ENCODE data around the gene TBC1D22A. TPM values are rescaled to one million over a fixed set of nuclear protein-coding genes. Genes with fewer than 3 reads are reported as not detected.
A peak's percentile ranks its signal among the peaks of the same experiment; 100 is the strongest.

The TBC1D22A gene
- total and polyA plus RNA-seq, 2 donors from 2014 or later = 24.6 to 39.4 TPM

DNA sequence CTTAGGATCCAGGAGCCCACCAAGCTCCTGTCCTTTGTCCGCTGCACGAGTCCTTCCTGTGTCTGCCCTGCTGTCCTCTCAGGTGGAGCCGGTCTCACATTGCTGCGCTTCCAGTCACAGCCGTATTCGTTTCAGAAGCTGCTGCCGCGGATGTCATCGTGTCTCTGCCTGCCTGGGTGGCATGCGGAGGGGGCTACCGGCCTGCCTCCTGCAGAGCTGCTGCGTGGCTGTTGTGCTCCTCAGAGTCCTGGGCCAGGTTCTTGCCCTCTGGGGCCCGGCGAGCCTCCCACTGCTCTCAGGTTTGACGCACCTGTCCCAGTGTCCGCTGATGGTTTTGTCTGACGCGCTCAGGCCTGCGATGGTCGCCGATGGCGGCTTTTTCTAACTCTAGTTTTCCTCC lies 254.2 kb downstream of the TBC1D22A start:
- Histone ChIP-seq H3K4me3 (ENCODE audit: low read length in 3 of 3) (no peak overlapping the region), H3K27ac (ENCODE audit: low read depth in 2 of 2, low read length in 2 of 2) (no peak overlapping the region), H3K9ac (ENCODE audit: low read length in 3 of 3) (no peak overlapping the region), H3K27me3 (ENCODE audit: control insufficient read depth, insufficient read depth, low read length) (no peaks in the 10 kb centered on the region), H3K9me3 (ENCODE audit: control insufficient read depth in 2 of 3, insufficient read depth in 1 of 3, low read length in 3 of 3) (no peaks in the 10 kb centered on the region), H3K4me1 (ENCODE audit: control insufficient read depth in 2 of 3, insufficient read depth in 2 of 3, low read depth in 1 of 3, low read length in 3 of 3) (peaks cover 0 to 2% (median 0%) of the 10 kb centered on the region in 3 donors), H3K36me3 (ENCODE audit: control insufficient read depth in 2 of 3, insufficient read depth in 3 of 3, low read length in 3 of 3) (no peaks in the 10 kb centered on the region)
- TF ChIP-seq, protein P1, sequence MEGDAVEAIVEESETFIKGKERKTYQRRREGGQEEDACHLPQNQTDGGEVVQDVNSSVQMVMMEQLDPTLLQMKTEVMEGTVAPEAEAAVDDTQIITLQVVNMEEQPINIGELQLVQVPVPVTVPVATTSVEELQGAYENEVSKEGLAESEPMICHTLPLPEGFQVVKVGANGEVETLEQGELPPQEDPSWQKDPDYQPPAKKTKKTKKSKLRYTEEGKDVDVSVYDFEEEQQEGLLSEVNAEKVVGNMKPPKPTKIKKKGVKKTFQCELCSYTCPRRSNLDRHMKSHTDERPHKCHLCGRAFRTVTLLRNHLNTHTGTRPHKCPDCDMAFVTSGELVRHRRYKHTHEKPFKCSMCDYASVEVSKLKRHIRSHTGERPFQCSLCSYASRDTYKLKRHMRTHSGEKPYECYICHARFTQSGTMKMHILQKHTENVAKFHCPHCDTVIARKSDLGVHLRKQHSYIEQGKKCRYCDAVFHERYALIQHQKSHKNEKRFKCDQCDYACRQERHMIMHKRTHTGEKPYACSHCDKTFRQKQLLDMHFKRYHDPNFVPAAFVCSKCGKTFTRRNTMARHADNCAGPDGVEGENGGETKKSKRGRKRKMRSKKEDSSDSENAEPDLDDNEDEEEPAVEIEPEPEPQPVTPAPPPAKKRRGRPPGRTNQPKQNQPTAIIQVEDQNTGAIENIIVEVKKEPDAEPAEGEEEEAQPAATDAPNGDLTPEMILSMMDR (IDR thresholded peaks at IDR 0.05; ENCODE audit: borderline replicate concordance, extremely low read depth, insufficient read depth) = no peak
- peak in 4 of 5 donors; percentile 58 to 75 (median 64) for DNase-seq
- intact Hi-C loops (cut with DNase I) = no loop called here
- FAIRE-seq = no peak

DNA sequence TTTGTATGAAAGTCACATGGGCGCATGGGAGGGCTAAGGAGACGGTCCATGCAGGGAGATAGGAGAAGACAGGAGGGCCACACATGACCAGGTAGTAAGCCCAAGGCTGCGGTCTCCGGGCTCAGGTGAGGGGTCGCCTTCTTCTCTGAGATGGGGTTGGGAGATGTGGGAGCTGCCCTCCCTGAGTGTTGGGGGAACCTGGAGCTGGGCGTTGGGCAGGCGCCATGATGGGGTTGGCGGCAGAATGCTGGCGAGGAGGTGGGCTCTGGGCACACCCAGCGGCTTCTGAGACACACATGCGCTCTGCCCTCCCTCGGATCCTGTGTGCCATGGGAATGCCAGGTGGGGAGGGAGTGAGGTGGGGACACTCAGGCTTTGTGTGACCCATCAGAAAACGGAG lies 254.8 kb downstream of the TBC1D22A start:
- no peak for DNase-seq
- no peak overlapping the region for H3K27ac ChIP-seq (ENCODE audit: low read depth in 2 of 2, low read length in 2 of 2)

DNA sequence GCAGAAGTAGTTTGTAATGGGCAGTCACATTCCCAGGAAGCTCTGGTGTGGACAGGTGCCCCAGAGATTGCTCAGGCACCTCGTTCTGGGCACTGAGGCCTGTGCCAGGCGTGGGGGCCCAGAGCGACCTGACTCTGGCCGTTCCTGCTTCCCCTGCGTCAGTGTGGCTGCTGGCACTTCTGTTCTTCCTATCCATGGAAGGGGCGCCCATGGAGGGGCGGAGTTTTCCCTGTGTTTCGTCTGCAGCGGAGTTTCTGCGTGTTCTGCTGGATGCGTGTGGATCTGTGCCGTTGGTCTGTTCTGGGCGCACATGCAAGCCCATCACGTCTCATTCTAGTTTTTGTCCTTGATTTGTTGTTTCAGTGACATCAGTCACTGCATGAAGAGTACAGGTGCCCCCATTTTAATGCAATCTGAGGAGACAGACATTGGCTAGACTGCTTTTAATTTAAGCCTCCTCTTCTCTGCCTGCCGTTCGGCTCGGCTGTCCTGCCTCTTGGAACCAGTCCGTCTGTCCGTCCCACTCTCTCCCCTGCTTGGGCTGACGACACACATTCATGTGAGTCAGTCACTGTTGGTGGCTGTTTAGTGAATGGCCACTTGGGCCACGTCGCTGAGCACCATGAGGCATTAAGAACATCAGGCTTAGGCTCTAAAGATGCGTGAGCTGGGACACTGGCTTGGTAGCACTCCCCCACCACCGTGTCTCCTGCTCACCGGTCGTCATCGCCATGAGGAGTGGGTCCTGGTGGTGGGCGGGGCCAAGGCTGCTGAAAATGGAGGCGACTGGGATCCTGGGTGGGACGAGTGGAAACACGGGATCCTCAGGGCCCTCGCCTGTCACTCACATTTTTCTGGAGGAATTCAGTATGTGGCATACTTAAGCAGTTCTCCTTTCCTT lies 255.8 kb downstream of the TBC1D22A start:
- FAIRE-seq (no peak), DNase-seq (peak in 1 of 5 donors; percentile 39)
- Histone ChIP-seq H3K4me3 (ENCODE audit: low read length in 3 of 3) (no peak overlapping the region), H3K9ac (ENCODE audit: low read length in 3 of 3) (no peak overlapping the region), H3K4me1 (ENCODE audit: control insufficient read depth in 2 of 3, insufficient read depth in 2 of 3, low read depth in 1 of 3, low read length in 3 of 3) (peaks cover 0 to 2% (median 0%) of the 10 kb centered on the region in 3 donors), H3K27me3 (ENCODE audit: control insufficient read depth, insufficient read depth, low read length) (no peaks in the 10 kb centered on the region), H3K27ac (ENCODE audit: low read depth in 2 of 2, low read length in 2 of 2) (no peak overlapping the region), H3K36me3 (ENCODE audit: control insufficient read depth in 2 of 3, insufficient read depth in 3 of 3, low read length in 3 of 3) (no peaks in the 10 kb centered on the region), H3K9me3 (ENCODE audit: control insufficient read depth in 2 of 3, insufficient read depth in 1 of 3, low read length in 3 of 3) (no peaks in the 10 kb centered on the region)
- intact Hi-C loops (cut with DNase I) = no loop called here
- TF ChIP-seq, protein P1 (IDR thresholded peaks at IDR 0.05; ENCODE audit: borderline replicate concordance, extremely low read depth, insufficient read depth) = no peak

More for the DNA sequence above, 254.8 kb downstream of the TBC1D22A start:
- Histone ChIP-seq H3K4me1 (ENCODE audit: control insufficient read depth in 2 of 3, insufficient read depth in 2 of 3, low read depth in 1 of 3, low read length in 3 of 3) (peaks cover 0 to 2% (median 0%) of the 10 kb centered on the region in 3 donors), H3K27me3 (ENCODE audit: control insufficient read depth, insufficient read depth, low read length) (no peaks in the 10 kb centered on the region), H3K9me3 (ENCODE audit: control insufficient read depth in 2 of 3, insufficient read depth in 1 of 3, low read length in 3 of 3) (no peaks in the 10 kb centered on the region), H3K4me3 (ENCODE audit: low read length in 3 of 3) (no peak overlapping the region), H3K36me3 (ENCODE audit: control insufficient read depth in 2 of 3, insufficient read depth in 3 of 3, low read length in 3 of 3) (no peaks in the 10 kb centered on the region), H3K9ac (ENCODE audit: low read length in 3 of 3) (no peak overlapping the region)
- intact Hi-C loops (cut with DNase I) = no loop called here
- TF ChIP-seq, protein P1 (IDR thresholded peaks at IDR 0.05; ENCODE audit: borderline replicate concordance, extremely low read depth, insufficient read depth) = no peak
- no peak for FAIRE-seq
